GOT3 (cell line): ENCODE data around the gene CD96.

Experiments used
- DNase-seq: peaks from one replicate; lab custom pipeline; 2025; ENCODE audit warnings: mixed read lengths; lab: John Stamatoyannopoulos, UW

Gene CD96

DNA sequence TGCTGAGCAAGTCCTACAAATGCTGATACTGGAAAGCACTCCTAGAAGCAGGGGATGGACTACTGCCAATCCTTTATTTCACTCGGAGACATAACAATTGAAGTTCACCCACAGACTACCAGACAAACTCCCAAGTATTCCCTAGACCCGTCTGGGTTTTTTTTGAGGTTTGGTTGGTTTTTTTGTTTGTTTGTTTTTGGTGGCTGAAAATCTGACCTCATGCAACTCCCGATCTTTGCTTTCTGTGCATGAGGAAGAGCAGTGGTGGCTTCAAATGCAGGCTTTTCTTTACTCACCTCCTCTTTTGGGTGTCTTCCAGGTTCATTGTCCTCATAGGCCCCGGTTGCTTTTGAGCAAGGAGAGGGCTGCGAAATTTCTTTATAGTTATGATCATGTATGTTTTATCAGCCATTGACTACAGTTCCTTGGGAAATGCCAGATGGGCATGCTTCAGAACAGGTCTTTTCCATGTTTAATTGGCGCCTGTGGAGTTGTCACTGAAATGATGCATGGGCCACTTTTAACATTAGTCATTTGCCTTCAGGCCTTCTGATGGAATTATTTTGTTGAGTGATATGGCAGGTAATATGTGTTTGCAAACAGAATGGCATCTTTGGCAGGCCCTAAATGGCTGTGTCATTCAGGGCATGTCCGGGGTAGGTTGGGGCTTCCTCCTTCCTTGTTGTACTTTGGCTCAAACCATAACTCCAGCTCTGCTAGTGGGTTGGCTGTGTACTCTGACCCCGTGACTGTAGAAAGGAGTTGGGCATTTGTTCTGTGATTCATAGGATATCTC, 134.4 kb downstream of the CD96 start:
- no peak for DNase-seq

DNA sequence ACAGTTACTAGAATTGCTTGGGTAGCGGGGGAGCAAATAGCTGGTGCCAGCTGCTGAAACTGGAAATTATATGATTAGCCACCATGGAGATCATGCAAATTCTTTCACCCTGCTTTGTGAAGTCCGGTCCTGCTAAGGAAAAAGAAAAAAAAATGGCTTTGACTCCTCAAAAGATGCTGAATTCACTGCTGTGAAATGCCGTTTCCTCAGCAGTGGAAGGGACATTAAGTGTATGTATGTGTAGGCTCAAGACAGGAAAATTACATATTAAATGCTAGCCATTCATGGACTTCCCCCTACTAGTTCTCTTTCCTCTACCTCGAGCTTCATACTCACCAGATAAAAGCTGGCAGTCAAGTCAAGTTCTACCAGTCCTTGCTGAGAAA, 135.0 kb downstream of the CD96 start:
- no peak for DNase-seq

DNA sequence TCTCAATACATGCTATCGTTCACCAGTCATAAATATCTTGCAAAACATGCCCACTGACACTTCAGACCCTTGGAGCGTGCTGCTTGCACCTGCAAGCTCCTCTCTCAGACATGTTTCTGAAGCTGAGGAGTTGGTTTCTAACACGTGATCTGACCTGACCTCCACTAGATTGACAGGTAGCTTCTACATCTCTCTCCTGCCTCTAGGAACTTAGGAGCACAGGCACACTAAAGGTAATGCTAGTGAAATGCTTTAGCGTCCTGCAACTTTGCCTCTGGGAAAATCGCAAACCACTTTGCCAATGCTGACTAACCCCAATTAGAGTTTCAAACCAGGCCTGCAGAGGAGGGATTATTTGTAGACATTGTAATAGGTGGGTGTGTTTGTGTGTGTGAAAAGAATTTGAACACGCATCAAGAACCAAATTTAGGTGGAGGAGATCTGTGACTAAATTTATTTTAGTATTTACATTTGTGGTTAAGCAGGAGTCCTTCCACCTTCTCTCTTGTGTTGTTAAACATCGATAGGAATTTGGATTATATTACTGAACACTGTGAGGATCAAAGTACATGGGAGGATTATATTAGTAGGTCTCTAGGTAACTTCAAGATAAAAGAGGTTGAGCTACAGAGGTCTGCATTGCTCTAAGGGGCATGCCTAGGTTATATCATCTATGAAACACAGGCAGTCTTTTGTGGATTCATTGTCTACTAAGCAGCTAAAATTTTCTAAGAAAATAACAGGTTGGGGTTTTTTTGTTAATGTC, 139.8 kb downstream of the CD96 start:
- no peak for DNase-seq

DNA sequence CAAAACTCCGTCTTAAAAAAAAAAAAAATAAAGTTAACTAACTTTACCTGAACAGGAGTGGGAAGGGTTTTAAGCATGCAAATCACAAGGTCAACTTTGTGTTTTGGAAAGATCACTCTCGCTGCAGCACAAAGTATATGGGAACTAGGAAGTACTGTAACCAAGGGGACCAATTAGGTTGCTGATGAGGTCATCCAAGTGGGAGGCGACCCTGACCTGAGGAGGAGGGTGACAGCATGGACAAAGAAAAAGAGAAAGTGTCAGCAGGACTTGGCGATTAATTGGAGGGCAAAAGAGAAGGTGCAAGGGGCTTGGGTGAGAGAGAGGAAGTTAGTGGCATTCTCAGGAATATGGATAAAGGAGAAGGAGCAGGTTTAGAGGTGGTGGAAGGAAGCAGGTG, 142.6 kb downstream of the CD96 start:
- DNase-seq: no peak

DNA sequence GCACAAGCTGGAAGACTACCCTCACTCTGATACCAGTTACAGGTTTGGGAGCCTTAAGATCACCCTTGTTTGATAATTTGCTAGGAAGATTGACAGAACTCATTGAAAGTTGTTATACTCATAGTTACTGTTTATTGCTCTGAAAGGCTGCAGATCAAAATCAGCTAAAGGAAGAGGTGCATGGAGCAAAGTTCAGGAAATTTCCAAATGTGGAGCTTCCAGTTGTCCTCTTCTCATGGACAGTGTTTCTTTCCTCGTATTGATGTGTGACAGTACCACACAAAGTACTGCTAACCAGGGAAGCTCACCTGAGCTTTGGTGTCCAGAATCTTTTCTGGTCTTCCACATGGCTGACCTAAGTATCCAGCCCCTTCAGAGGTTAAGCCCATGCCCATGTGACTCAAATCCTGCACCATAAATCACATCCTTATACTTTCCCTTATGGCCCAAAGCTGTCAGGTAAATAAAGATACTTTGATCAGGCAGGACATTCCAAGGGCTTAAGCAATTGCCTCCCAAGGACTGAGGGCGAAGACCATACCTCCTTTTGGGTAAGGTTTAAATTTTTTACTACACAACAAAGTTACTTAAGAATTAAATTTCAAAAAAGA, 146.3 kb downstream of the CD96 start:
- DNase-seq: no peak

DNA sequence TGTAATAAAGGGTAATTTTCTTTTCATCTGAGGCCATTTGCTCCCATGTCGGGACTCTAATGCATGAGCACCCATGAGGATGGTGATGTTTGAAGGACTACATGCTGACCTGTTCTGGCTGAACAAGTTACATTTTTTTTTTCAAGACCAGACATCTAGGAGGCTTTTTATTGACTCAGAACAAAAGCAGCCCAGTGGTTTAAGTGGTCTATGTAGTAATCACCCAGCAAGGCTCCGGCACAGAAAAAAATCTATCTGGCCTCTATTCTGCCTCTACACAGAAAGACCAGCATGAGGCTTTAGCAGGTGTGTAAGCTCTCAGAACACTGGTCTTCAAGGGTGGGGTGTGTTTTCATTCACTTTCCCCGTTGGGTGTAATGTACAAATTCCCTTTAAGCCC, 148.2 kb downstream of the CD96 start:
- DNase-seq: no peak

DNA sequence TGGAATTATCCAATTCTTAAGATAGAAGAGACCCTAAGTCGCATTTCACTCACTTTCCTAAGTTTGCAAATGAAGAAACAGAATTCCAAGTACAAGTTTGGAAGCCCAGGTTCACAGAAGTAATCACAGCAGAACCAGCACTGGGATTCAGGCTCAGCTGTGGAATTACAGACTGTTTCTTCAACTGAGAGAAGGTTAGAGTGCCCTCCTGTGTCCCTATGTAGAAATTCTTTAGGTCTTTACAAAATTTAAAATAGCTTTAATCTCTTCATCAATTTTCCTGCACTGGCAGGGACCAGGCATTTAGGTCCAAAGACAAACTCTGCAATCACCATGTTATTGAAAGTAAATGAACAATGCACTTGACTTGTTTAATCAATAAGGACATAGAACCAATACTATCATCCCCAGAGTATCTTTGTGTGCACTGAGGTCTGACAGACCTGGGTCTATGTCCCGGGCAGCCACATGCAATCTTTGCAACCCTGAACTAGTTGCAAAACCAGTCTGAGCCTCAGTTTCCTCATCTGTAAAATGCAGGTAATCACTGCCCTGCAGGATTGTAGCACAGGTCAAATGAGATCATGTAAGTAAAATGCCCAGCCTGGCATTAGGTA, 149.4 kb downstream of the CD96 start:
- DNase-seq: no peak

DNA sequence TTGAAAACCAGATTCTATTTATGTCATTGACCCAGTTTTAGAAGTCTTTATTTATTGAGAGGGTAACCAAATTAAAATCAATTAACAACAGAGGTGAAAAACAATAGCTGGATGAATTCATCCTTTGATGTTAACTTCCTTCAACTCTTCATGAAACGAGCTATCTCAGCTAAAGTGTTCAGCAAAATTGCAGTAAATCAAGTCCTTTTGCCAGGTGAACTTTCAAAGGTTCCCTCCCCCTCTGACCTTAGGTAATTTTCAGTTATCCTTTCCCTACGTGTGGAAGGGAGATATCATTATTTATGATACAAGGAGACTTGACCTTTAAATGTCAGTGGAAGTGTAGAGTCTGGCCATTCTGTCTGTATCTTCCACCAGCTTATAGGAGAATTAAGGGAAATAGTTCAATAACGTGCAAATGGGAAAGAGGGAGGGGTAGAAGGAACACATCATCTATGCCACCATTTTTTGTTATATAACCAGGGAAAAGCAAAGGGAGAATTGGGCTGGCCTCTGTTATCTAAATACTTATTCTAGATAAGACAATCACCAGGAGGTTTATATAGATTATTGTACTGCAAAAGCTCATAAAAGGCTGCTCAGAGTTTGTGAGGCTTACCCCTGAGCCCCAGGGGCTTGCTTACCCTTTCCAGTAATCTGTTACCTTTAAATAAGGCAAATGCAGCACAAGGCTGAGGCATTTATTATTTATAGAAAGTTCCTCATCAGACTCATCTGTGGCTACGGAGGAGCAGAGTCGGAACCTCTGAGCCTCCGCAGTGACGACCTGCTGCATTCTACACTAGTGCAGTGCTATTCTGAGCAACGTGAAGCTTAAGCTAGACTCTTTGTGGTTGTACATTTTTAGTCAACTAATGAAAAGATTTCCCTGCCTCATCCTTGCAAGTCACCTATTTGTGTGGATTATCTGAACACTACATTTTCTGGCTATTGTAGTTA, 150.9 kb downstream of the CD96 start:
- no peak for DNase-seq

DNA sequence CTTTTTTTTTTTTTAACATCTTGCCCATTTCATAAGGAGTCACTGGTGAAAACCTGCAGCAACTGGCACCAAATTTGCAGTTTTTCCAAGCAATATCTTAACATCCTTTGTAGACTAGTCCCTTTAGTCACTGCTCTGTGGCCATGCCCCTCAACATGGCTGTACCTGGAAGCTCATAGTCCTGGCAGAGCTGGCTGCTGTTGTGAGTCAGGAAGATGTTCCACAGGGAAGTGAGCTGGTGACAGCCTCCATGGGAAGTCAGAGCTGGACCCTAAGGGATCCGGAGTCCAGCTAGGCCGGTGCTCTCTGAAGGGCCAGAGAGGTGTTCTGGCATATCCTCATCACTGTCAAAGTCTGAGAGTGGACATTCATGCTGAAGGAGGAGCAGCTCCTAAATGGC, 152.5 kb downstream of the CD96 start:
- no peak for DNase-seq

DNA sequence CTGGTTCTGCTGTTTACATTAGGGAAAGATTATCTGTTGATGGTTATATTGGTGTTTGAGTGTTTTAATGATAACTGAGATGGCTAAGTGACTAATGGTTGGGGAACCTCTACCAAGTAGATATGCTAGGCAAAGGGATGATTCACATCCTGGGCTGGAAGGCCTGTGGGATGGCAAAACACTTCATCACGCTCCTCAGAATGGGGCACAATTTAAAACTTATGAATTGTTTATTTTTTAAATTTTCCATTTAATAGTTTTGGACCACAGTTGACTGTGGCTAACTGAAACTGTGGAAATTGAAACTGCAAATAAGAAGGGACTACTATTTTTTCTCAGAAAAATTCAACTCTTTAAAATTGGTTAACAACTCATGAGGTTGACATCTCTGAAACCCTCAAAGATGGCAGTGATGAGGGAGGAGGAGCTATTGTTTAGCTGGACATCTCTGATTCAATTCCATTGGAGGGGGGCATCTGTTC, 153.7 kb downstream of the CD96 start:
- DNase-seq: no peak

DNA sequence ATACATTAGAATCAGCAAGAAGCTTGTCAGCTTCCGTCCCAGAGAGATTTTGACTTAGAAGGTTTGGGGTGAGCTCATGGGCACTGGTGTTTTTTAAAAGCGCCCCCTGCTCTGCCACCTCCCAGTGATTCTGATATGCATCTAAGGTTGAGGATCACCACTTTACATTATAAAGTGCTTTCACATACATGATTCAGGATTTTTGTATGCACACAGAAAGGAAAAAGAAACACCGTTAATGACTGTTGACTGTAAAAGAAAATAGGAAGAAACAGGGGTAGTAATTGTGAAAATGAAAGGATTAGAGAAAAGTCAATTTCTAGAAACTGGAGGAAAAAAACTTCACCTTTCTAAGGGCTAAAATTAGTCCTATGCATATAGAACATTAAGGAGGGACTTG, 158.1 kb downstream of the CD96 start:
- DNase-seq: no peak

DNA sequence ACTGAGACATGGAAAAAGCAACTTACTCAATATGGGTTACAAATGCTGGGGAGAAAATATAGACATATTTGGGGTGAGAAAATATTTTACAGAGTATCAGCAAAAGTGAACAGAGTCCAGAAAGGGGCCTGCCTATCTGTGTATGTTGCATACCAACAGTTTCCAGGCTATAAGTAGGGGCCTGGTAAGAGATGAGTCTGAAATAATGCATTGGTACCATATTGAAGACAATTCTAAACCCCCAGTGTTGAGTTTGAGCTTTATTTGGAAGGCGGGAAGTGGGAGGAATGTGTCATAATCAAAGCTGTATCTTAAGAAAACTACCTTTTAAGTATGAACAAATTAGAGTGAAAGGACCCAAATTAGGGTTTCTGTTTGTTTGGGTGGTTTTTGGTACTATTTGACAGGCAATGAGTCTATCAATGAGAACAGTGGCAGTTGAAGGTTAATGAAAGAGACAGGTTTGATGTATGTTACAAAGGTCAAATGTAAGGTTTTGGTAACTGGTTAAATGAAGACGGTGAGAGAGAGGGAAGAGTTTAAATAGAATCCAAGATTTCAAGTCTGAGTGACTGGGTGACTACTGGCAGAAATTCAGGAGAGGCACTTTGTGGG, 159.4 kb downstream of the CD96 start:
- no peak for DNase-seq
